ENCODE data around the gene TTC28.

DNA sequence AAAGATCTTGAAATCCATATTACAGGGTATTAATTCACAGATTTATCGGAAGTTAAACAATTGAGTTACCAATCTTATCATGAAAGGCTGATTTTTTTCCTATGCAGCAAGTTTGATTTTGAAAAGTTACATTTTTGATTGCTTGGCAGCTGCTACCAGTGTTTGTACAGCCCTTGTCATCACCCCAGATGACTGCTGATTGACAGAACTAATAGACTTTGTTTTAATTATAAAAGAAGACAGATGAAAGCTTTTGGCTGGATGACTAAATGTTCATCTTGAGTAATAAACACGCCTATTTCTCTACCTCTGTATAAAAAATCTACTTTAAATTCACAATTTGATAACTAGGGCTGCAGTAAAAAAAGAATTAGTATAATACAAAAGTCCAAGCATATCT lies 259.7 kb downstream of the TTC28 start:
- TF ChIP-seq YY1 (tag by site-specific recombination; IDR thresholded peaks at IDR 0.05) (no peak), ZNF121 (tag by site-specific recombination; IDR thresholded peaks at IDR 0.05) (no peak), SALL2 (tag by site-specific recombination; IDR thresholded peaks at IDR 0.05; ENCODE audit: borderline replicate concordance) (no peak), ZNF175 (tag by site-specific recombination; IDR thresholded peaks at IDR 0.05) (no peak), SCRT2 (tag by site-specific recombination; IDR thresholded peaks at IDR 0.05) (no peak), ZNF24 (tag by site-specific recombination; IDR thresholded peaks at IDR 0.05) (no peak), KLF16 (tag by site-specific recombination; IDR thresholded peaks at IDR 0.05) (no peak)
- TF ChIP-seq, protein P1, sequence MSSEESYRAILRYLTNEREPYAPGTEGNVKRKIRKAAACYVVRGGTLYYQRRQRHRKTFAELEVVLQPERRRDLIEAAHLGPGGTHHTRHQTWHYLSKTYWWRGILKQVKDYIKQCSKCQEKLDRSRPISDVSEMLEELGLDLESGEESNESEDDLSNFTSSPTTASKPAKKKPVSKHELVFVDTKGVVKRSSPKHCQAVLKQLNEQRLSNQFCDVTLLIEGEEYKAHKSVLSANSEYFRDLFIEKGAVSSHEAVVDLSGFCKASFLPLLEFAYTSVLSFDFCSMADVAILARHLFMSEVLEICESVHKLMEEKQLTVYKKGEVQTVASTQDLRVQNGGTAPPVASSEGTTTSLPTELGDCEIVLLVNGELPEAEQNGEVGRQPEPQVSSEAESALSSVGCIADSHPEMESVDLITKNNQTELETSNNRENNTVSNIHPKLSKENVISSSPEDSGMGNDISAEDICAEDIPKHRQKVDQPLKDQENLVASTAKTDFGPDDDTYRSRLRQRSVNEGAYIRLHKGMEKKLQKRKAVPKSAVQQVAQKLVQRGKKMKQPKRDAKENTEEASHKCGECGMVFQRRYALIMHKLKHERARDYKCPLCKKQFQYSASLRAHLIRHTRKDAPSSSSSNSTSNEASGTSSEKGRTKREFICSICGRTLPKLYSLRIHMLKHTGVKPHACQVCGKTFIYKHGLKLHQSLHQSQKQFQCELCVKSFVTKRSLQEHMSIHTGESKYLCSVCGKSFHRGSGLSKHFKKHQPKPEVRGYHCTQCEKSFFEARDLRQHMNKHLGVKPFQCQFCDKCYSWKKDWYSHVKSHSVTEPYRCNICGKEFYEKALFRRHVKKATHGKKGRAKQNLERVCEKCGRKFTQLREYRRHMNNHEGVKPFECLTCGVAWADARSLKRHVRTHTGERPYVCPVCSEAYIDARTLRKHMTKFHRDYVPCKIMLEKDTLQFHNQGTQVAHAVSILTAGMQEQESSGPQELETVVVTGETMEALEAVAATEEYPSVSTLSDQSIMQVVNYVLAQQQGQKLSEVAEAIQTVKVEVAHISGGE (tag by site-specific recombination; conservative IDR thresholded peaks at IDR 0.05; ENCODE audit: low read depth): no peak
- TF ChIP-seq, protein P2, sequence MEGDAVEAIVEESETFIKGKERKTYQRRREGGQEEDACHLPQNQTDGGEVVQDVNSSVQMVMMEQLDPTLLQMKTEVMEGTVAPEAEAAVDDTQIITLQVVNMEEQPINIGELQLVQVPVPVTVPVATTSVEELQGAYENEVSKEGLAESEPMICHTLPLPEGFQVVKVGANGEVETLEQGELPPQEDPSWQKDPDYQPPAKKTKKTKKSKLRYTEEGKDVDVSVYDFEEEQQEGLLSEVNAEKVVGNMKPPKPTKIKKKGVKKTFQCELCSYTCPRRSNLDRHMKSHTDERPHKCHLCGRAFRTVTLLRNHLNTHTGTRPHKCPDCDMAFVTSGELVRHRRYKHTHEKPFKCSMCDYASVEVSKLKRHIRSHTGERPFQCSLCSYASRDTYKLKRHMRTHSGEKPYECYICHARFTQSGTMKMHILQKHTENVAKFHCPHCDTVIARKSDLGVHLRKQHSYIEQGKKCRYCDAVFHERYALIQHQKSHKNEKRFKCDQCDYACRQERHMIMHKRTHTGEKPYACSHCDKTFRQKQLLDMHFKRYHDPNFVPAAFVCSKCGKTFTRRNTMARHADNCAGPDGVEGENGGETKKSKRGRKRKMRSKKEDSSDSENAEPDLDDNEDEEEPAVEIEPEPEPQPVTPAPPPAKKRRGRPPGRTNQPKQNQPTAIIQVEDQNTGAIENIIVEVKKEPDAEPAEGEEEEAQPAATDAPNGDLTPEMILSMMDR (tag by site-specific recombination; IDR thresholded peaks at IDR 0.05): no peak

Data from HEK293 (cell line).